GM19452 (cell line): ENCODE data around the gene PYGM.
"Not testable (repeated sequence)": the region's sequence is repeated elsewhere in the genome, so short reads cannot be mapped to it uniquely, and the experiment has no call there.

Experiments used
- ATAC-seq: cut with Tn5 transposase; IDR thresholded peaks from one replicate; pipeline ENCODE4 v1.9.1; 2021; ENCODE audit not compliant: unreplicated experiment

PYGM gene

DNA sequence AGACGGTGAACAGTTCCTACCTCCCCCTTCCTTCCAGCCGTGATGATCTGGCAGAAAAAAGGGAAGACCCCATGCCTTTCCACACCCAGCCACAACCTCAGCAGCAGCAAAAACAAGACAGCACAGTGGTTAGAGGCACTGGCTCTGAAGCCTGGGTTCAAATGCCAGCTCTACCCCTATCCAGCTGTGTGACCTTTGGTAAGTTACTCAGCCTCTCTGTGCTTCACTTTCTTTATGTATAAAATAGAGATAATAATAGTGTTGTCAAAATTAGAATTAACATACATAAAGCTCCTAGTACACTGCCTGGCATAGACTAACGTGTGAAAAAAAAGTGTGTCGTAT lies 41.0 kb downstream of the PYGM start:
- no peak for ATAC-seq

DNA sequence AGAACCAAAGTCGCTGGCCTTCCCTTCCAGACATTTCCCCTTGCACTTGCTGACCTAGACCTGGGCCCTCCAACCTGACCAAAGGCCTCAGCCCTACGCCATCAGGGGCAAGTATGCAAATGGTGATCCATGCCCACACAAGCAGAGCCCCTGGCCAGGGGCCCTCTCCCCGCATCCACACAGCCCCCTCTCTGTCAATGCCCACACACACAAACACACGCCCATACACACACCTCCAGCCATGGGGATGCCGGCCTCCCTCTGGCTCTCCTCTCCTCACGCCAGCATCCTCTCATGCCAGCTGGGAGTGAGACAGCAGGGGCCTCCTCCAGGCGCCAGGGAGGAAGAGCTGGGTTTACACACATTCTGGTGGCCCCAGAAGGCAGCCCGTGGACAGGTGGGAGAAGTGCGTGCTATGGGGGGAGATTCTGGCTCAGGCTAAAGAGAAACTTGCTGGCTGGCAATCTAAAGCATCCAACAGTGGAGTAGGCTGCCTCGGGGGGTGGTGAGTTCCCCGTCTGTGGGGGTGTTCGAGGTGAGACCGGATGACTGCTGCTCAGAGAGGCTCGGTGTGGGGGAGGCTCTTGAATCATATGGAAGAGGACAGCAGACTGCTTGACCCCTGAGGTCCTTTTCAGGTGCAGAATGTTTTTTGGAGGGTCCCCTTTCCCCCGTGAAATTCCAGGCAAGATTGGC lies 41.5 kb downstream of the PYGM start:
- no peak for ATAC-seq

- ATAC-seq: no peak
Measured at GRCh38 chr11:64717268-64717578, 42.6 kb downstream of the PYGM start.

DNA sequence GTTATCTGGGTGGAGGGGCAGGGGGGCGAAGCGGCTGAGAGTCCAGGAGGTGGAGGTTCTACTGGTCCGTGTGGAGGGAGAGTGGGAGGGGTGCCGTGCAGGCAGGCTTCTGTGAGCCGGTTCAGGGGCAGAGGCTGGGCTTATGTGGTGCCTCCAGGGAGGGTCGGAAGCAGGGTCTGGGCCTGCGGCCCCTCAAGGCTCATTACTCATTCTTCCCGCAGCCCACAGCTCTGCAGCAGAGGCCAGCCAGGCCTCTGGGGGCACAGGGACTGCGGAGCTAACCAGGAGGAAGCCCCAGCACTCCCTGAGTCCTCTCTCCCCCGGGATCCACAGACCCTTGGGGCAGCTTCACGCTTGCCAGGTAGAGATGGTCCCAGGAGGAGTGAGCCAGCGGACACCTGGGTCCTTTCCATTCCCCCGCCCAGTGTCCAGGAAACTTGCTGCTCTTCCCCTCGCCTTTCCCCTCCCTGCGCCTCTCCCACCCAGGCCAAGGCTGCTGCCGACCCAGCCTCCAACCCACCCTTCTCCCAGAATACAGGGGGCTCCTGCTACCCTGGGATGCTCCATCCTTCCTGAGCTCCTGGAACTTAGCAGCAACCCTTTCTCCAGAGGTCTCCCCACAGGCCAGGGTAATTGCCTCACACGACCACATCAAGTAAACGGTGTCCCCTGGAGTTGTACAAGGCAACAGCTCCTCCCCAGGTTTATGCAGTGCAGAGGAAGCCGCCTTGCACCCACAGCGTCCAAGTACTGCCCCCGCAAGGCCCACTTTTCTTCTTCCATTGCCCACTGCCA lies 43.1 kb downstream of the PYGM start:
- no peak for ATAC-seq

DNA sequence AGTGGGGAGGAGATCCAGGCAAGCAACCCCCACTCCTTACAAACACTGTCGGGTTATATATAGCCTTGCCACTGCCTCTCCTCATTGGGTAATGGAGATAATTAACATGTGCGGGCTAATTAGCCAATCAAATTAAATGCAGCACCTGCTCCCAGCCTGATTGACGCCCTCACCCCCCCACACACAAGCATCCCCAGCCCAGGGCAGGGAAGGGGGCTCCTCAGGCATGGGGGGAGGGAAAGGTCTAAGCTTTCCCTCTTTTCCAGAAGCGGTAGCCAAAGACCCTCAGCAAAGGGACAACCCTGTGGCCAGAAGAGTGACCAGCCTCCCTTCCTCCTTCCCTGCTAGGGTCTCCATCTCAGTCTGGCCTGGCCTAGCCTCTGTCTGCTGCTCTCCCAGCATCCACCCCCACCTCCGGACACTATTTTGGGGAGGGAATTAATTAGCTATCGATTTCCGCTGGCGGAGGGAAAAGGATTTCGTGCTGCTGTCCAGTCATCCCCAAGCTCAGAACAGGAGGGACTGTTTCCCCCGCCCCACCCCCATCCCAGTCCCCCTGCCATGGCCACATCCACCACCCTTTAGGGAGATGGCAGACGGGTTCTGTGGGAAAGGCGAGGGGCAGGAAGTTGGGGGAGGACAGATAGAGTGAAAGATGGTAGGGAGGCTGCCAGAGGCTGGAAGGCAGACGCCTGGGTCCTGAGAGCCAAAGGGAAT lies 43.9 kb downstream of the PYGM start:
- ATAC-seq: no peak

- ATAC-seq: no peak
Measured at GRCh38 chr11:64715110-64715509, 44.7 kb downstream of the PYGM start.

- ATAC-seq: no peak
Measured at GRCh38 chr11:64714666-64715065, 45.1 kb downstream of the PYGM start.

DNA sequence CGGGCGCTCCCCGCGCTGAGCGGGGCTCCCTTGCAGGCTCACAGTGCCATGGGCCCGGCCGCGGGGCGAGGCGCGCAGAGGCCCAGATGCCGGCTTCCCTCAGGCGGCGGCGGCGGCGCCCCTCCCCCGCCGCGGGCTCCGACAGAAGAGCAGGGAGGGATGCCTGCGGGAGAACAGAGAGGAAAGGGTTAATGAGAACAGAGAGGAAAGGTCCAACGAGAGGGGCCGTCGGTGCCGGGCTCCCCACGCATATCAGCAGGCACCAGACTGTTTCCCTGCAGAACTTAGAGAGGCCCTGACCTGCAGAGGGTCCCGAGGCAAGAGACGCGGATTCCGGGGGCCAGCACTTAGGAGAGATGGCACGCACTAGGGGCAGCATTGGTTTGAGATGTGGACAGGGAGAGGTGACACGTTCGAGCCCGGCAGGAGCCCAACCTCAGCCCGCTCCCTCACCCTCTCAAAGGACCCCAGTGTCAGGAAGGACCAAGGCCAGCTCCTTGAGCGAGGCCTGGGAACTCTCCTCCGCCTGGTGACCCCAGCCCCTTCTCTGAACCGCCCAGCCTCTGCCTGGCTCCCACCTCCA lies 45.9 kb downstream of the PYGM start:
- ATAC-seq: no peak

DNA sequence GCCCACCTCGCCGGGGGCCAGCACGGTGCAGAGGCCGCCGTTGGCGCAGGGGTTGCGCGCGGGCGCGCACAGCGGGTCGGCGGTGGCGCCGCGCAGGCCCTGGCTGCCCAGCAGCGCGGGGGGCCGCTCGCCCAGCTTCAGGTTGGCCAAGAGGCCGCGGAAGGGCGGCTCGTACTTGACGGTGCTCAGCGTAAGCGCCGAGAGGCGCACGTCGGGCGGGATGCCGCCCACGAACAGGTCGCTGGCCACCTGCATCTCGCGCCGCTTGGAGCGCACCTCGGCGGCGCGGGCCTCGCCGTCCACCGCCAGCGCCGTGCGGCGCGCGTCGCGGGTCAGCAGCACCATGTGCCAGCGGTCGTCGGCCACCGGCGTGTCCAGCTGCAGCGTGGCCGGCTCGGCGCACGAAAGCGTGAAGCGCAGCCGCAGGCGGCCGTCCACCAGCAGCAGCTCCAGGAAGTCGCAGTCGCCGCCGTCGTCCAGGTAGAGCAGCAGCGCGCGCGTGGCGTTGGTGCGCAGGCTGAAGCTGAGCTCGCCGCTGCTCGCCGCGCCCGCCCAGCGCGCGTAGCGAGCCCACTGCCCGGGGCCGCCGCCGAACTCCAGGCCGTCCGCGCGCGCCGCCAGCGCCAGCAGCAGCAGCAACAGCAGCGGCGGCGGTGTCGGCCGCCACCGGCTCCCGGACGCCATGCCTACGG lies 46.6 kb downstream of the PYGM start:
- ATAC-seq: no peak

GRCh38 chr11:64712430-64713015 lies 47.3 kb downstream of the PYGM start:
- no peak for ATAC-seq

DNA sequence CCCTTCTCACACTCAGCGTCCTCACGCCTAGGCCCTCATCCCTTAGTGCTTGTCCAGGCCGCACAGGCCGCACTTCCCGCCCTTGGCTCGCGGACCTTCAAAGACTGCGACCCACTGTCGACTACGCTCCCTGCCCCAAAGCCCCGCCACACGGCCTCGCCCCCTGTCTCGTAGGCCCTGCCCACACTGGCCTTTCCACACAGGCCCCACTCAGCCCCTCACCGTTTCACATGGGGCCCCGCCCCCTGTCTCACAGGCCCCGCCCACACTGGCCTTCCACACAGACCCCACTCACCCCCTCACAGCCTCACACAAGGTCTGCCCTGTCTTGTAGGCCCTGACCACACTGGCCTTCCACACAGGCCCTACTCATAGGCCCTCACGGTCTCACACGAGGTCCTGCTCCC lies 47.8 kb downstream of the PYGM start:
- ATAC-seq: no peak

- no peak for ATAC-seq
Measured at GRCh38 chr11:64711138-64711955, 48.4 kb downstream of the PYGM start.

- ATAC-seq: no peak
Measured at GRCh38 chr11:64710418-64711137, 49.2 kb downstream of the PYGM start.

DNA sequence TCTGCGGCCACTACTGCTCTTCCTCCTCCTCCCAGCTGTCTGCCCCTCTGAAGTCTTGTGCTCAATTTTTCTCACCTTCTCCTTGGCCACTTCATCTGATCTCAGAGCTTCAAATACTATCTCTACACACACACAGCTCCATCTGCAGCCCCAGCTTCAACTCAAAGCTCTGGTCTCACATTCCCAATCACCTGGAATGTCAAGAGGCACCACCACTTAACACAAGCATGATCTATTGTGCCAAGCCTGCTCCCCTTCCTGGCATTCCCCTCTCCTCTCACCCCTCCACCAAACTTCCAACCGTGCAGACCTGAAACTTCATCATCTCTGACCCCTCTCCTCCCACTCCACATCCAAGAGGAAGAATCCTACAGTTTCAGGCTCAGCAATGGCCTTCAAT lies 54.3 kb downstream of the PYGM start:
- ATAC-seq: no peak

DNA sequence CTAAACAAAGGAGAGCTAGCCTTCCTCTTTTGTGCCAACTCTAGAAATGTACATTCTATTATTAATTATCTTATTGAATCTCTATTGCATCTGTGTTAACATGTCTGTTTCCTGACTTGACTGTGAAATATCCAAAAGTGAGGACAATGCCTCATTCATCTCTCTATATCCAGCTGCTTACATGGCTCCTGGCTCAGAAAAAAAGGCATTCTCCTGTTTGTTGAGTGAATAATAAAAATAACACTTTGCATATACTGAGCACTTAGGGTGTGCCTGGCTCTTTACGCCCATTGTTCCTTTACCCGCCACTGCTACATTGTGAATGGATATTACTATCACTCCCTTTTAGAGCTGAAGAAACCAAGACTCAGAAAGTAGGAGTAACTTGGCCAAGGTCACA lies 56.7 kb downstream of the PYGM start:
- no peak for ATAC-seq

DNA sequence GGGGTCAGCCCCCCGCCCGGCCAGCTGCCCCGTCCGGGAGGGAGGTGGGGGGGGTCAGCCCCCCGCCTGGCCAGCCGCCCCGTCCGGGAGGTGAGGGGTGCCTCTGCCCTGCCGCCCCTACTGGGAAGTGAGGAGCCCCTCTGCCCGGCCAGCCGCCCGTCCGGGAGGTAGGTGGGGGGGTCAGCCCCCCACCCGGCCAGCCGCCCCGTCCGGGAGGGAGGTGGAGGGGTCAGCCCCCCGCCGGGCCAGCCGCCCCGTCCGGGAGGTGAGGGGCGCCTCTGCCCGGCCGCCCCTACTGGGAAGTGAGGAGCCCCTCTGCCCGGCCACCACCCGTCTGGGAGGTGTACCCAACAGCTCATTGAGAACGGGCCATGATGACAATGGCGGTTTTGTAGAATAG lies 57.8 kb downstream of the PYGM start:
- ATAC-seq: not testable (repeated sequence)

DNA sequence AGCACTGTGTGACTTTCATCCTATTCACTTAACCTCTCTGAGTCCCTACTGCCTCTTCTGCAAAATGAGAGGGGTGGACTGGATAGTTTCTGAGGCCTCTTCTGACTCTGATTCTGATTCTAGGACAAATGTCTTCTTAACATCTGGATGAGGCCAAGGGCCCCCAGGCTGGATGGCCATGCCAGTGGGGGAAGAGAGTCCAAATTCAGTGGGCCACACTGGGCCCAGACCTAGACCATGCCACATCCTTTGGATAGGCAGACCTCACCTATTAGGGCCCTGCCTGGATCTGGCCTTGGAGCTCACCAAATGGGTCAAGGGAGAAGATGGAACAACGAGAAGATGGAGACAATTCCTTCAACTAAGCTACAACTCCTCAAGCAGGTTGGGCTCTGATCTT lies 61.3 kb downstream of the PYGM start:
- no peak for ATAC-seq

DNA sequence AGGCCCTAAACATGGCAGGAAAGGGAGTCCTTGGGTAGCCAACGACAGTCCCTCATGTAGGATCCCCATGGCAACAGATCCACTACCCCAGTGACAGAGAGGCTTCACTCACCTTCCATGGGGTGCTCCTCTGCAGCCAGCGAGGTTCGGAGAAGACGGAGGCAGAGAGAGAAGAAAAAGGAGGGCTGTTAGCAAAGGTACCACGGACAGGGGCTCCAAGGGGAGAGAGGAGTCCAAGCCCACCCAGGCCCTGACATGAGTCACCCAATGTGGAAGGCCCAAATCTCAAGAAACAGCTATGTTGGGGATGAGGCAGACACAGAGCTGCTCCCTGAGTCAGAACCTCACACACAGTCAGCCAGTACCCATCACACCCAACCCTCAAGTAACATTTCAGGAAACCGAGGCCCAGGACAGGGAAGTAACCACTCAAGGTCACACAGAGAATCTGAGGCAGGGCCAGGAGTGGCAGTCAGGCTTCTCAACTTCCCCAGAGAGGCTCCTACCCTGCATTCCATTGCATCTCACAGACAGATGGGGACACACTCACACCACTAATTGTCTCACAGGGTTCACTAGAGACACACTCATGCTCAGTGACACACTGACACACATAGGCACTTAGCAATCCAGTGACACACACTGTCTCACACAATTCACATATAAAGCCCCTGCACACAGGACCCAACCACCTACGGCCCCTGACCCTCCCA lies 62.0 kb downstream of the PYGM start:
- ATAC-seq: no peak
